Spleen (tissue), 7 donors: ENCODE results near the gene ZSCAN5A.

ENCODE experiments used
- POLR2A ChIP-seq, 3 donors: fragments of 450-650 bp; IDR thresholded peaks; one replicate each; pipeline ENCODE4 v1.5.1; 2017; ENCODE audit warnings: antibody characterized with exemption in 3 of 3, mild to moderate bottlenecking in 1 of 3
- POLR2AphosphoS5 ChIP-seq, 3 donors: sonication (generic); formaldehyde crosslinking; IDR thresholded peaks; one replicate each; pipeline ENCODE4 v1.5.1; 2017; ENCODE audit warnings: antibody characterized with exemption in 3 of 3
- TF ChIP-seq, protein P1 (sequence below), 11 experiments: fragments of 200-600 bp in 7 of 11; fragments of 450-650 bp in 4 of 11; sonication (generic) in 4 of 11; IDR thresholded peaks in 8 of 11; conservative IDR thresholded peaks in 3 of 11; 1 replicate in 7 of 11; 2 replicates in 4 of 11; pipeline versions ENCODE4 v1.4.0 to v1.8.0; 2016 to 2021; ENCODE audit warnings: antibody characterized with exemption in 11 of 11, inconsistent platforms in 4 of 11, mild to moderate bottlenecking in 1 of 11
- donor health status: DM: no; HTN: no; CAD: no; lungs with moderate emphysema.
- donor health status: DM: no; HTN: no; CAD: no.
- donor health status: DM: no; HTN: no; CAD: no.

DNA sequence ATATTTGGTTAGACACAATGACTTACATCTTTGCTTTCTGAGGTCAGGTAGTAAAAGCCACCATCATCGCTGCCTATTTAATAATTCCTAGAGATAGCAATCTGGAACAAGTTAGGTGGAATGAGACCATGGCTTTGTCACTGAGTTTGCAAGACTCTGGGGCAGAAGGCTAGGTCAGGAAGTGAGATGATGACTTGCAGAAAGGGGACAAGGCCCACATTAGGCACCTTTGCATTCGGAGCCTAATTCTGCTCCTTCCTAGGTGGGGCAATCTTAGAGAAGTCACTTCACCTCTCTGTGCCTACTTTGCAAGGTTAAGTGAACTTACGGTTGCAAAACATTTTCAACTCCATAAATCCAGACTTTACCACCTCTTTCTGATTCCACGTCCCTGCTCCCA is 31.8 kb downstream of the ZSCAN5A start:
- TF ChIP-seq, protein P1, sequence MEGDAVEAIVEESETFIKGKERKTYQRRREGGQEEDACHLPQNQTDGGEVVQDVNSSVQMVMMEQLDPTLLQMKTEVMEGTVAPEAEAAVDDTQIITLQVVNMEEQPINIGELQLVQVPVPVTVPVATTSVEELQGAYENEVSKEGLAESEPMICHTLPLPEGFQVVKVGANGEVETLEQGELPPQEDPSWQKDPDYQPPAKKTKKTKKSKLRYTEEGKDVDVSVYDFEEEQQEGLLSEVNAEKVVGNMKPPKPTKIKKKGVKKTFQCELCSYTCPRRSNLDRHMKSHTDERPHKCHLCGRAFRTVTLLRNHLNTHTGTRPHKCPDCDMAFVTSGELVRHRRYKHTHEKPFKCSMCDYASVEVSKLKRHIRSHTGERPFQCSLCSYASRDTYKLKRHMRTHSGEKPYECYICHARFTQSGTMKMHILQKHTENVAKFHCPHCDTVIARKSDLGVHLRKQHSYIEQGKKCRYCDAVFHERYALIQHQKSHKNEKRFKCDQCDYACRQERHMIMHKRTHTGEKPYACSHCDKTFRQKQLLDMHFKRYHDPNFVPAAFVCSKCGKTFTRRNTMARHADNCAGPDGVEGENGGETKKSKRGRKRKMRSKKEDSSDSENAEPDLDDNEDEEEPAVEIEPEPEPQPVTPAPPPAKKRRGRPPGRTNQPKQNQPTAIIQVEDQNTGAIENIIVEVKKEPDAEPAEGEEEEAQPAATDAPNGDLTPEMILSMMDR (IDR thresholded peaks at IDR 0.05 in 8 of 11, conservative IDR thresholded peaks at IDR 0.05 in 3 of 11), result no peak
- TF ChIP-seq POLR2A (IDR thresholded peaks at IDR 0.05) (no peak), POLR2AphosphoS5 (IDR thresholded peaks at IDR 0.05) (no peak)
